Measurements from ENCODE around the gene QARS1. TPM values are rescaled to one million over a fixed set of nuclear protein-coding genes. Genes with fewer than 3 reads are reported as not detected.

The QARS1 gene
- total and polyA plus RNA-seq, 2 donors from 2014 or later: 209 to 231 TPM

DNA sequence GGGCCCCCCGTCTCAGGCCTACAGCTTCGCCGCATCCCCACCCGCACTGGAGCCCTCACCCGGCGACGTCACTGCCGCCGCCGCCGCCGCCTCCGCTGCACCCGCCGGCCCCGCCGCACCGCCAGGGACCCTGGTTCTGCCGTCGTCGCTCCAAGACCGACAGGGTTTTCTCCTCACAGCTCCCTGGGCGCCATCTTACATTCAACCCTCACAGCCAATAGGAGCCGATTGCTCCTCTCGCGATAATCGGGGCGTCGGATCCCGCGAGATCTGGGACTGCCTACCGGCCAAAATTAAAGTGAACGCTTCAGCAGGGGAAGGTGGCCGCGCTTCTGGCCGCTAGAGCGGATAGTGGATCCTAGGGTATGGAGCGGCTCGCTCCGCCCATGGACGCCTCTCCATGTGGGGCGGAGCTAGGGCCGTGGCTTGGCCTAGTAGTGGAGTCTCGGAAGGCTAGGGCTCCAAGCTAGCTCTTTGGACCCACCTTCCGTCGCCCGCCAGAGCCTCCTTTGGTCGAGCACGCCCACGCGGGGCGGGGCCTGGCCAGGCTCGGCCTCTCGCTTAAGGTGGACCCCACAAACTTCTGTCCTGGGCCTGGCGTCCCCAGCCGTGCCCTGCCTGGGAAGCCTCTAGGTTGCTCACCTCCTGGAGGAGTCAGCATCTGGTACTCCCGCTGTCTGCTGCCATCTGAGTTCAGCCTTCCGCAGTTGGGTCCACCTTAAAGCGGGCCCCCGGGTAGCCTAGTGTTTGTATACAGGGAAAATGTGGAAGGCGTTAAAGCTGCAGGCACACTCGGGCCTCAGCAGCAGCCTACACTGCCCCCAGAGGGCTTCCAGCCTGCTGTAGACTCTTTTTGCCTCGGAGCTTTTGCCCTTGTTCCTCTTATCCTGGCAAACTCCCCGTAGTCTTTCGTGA is 10.4 kb downstream of the QARS1 start, which contains the start of gene QRICH1:
TSS of gene QRICH1 (minus strand) at position 219 of the 915 bp plus-strand sequence. CDS start 17,054 bp downstream, outside the sequence.
- peaks cover 0 to 15% (median 11%) of the 10 kb centered on the region in 3 donors for H3K4me1 ChIP-seq (ENCODE audit: control insufficient read depth in 2 of 3, insufficient read depth in 2 of 3, low read depth in 1 of 3, low read length in 3 of 3)
- peaks cover 3 to 16% (median 12%) of the 10 kb centered on the region in 3 donors for H3K36me3 ChIP-seq (ENCODE audit: control insufficient read depth in 2 of 3, insufficient read depth in 3 of 3, low read length in 3 of 3)
- TF ChIP-seq, protein P1, sequence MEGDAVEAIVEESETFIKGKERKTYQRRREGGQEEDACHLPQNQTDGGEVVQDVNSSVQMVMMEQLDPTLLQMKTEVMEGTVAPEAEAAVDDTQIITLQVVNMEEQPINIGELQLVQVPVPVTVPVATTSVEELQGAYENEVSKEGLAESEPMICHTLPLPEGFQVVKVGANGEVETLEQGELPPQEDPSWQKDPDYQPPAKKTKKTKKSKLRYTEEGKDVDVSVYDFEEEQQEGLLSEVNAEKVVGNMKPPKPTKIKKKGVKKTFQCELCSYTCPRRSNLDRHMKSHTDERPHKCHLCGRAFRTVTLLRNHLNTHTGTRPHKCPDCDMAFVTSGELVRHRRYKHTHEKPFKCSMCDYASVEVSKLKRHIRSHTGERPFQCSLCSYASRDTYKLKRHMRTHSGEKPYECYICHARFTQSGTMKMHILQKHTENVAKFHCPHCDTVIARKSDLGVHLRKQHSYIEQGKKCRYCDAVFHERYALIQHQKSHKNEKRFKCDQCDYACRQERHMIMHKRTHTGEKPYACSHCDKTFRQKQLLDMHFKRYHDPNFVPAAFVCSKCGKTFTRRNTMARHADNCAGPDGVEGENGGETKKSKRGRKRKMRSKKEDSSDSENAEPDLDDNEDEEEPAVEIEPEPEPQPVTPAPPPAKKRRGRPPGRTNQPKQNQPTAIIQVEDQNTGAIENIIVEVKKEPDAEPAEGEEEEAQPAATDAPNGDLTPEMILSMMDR (IDR thresholded peaks at IDR 0.05; ENCODE audit: borderline replicate concordance, extremely low read depth, insufficient read depth): peak; percentile 51
- H3K27ac ChIP-seq (ENCODE audit: low read depth in 2 of 2, low read length in 2 of 2): peak within 1 kb of the TSS; percentile 91 to 93
- intact Hi-C loops (cut with DNase I): no loop called here
- peak within 1 kb of the TSS; percentile 78 to 98 (median 93) for H3K4me3 ChIP-seq (ENCODE audit: low read length in 3 of 3)
- no peaks in the 10 kb centered on the region for H3K27me3 ChIP-seq (ENCODE audit: control insufficient read depth, insufficient read depth, low read length)
- FAIRE-seq (peak; percentile 50), DNase-seq (peak; percentile 98 to 100 (median 99))
- peak within 1 kb of the TSS; percentile 56 to 90 (median 74) for H3K9ac ChIP-seq (ENCODE audit: low read length in 3 of 3)
- no peaks in the 10 kb centered on the region for H3K9me3 ChIP-seq (ENCODE audit: control insufficient read depth in 2 of 3, insufficient read depth in 1 of 3, low read length in 3 of 3)

DNA sequence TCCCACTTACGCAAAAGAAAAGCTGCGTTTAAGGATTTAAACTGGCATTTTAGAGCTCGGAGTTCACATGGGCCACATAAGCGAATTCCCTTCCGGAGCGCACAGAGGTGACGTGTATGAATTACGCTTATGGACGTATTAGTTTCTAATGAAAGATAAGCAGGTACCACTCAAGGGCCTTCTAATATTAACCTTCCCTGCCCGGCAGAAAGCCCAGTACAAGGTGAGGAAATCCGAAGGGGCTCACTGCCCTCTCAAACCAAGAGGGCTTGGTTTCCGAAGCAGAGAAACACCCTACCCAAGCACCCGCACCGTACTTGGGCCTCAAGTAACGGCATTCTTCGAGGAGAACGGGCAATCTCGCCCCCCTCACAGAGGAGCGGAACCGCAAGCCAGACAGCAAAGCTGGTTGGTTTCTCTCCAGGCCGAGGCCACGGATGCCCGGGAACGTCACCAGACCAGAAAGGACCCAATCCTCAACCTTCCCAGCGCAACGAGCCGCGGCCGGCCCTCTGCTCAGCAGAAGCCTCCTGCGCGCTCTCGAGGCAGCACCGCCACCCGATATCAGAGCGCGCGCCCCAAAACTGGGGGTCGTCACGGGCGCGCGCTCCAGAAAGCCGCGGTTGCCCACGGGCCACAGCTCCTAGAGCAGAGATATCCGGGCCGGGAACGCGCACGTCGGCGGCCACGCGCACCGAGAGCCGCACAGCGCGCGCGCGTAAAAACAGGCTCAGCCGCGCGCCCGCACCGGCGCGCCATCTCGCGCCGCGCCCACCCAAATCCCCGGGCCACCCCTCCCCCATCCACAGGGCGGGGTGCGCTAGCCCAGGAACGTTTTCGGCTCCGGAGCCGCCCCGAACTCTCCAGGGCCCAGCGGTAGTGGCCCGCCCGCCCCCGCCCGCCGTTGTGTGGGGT is 11.4 kb downstream of the QARS1 start:
- H3K9me3 ChIP-seq (ENCODE audit: control insufficient read depth in 2 of 3, insufficient read depth in 1 of 3, low read length in 3 of 3): no peaks in the 10 kb centered on the region
- FAIRE-seq: no peak
- H3K4me1 ChIP-seq (ENCODE audit: control insufficient read depth in 2 of 3, insufficient read depth in 2 of 3, low read depth in 1 of 3, low read length in 3 of 3): peaks cover 0 to 15% (median 11%) of the 10 kb centered on the region in 3 donors
- no peaks in the 10 kb centered on the region for H3K27me3 ChIP-seq (ENCODE audit: control insufficient read depth, insufficient read depth, low read length)
- DNase-seq: peak; percentile 84 to 91 (median 88)
- peaks cover 0 to 8% (median 4%) of the 10 kb centered on the region in 3 donors for H3K36me3 ChIP-seq (ENCODE audit: control insufficient read depth in 2 of 3, insufficient read depth in 3 of 3, low read length in 3 of 3)
- TF ChIP-seq, protein P1 (IDR thresholded peaks at IDR 0.05; ENCODE audit: borderline replicate concordance, extremely low read depth, insufficient read depth): no peak
- peak overlapping the region; percentile 91 to 93 for H3K27ac ChIP-seq (ENCODE audit: low read depth in 2 of 2, low read length in 2 of 2)
- intact Hi-C loops (cut with DNase I): no loop called here
- peak overlapping the region; percentile 56 to 90 (median 74) for H3K9ac ChIP-seq (ENCODE audit: low read length in 3 of 3)
- H3K4me3 ChIP-seq (ENCODE audit: low read length in 3 of 3): peak overlapping the region; percentile 78 to 98 (median 93)

DNA sequence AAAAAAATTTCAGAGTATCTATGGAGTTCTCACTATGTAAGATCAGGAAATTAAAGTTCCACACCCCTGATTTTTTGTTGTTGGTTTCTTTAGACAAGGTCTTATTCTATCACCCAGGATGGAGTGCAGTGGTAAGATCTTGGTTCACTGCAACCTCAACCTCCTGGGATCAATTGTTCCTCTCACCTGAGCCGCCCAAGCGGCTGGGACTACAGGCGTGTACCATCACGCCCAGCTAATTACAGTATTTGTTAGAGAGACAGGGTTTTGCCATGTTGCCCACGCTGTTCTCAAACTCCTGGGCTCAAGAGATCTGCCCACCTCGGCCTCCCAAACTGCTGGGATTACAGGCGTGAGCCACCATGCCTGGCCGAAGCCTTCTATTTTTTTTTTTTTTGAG is 23.1 kb downstream of the QARS1 start:
- Histone ChIP-seq H3K4me3 (ENCODE audit: low read length in 3 of 3) (no peak overlapping the region), H3K9me3 (ENCODE audit: control insufficient read depth in 2 of 3, insufficient read depth in 1 of 3, low read length in 3 of 3) (no peaks in the 10 kb centered on the region), H3K27ac (ENCODE audit: low read depth in 2 of 2, low read length in 2 of 2) (no peak overlapping the region), H3K36me3 (ENCODE audit: control insufficient read depth in 2 of 3, insufficient read depth in 3 of 3, low read length in 3 of 3) (peaks cover 0 to 4% (median 3%) of the 10 kb centered on the region in 3 donors), H3K9ac (ENCODE audit: low read length in 3 of 3) (no peak overlapping the region), H3K27me3 (ENCODE audit: control insufficient read depth, insufficient read depth, low read length) (no peaks in the 10 kb centered on the region), H3K4me1 (ENCODE audit: control insufficient read depth in 2 of 3, insufficient read depth in 2 of 3, low read depth in 1 of 3, low read length in 3 of 3) (no peaks in the 10 kb centered on the region)
- TF ChIP-seq, protein P1 (IDR thresholded peaks at IDR 0.05; ENCODE audit: borderline replicate concordance, extremely low read depth, insufficient read depth): no peak
- FAIRE-seq (no peak), DNase-seq (no peak)
- intact Hi-C loops (cut with DNase I): no loop called here

Data from kidney (tissue), 14 donors.